NB4 (cell line): Measurements from ENCODE around the gene ZBTB7C.

Experiments used
- DNase-seq: peaks from one replicate; pipeline ENCODE4 v3.0.0; 2010; ENCODE audit warnings: low read depth
- H3K4me3 ChIP-seq: one replicate; pipeline ENCODE4 v1.5.1; 2011; ENCODE audit warnings: mild to moderate bottlenecking, low read depth, low read length, moderate library complexity
- CTCF ChIP-seq: IDR thresholded peaks from one replicate; pipeline ENCODE4 v1.5.1; 2012; ENCODE audit warnings: low read depth, low read length
- MAX ChIP-seq: IDR thresholded peaks from 2 replicates; pipeline ENCODE4 v1.6.1; 2011; ENCODE audit warnings: low read depth, low read length
- MYC ChIP-seq: IDR thresholded peaks from 2 replicates; pipeline ENCODE4 v1.6.1; 2011; ENCODE audit warnings: low read depth, low read length
- POLR2A ChIP-seq: IDR thresholded peaks from 2 replicates; pipeline ENCODE4 v1.6.1; 2011; ENCODE audit warnings: mild to moderate bottlenecking; ENCODE audit not compliant: insufficient read length; ENCODE audit errors: extremely low read depth

The ZBTB7C gene

GRCh38 chr18:48202350-48203260 is 206.6 kb downstream of the ZBTB7C start:
- TF ChIP-seq MAX (no peak), POLR2A (no peak)
- DNase-seq = no peak
- no peak overlapping the region for H3K4me3 ChIP-seq

- no peak for DNase-seq
- TF ChIP-seq POLR2A = no peak
- no peak for TF ChIP-seq MYC
- no peak for TF ChIP-seq MAX
- TF ChIP-seq CTCF = no peak
- no peak overlapping the region for H3K4me3 ChIP-seq
Observed at GRCh38 chr18:48202006-48202348, 207.2 kb downstream of the ZBTB7C start.

GRCh38 chr18:48201337-48202005 is 207.7 kb downstream of the ZBTB7C start:
- TF ChIP-seq MAX (no peak), POLR2A (no peak), MYC (no peak), CTCF (no peak)
- no peak overlapping the region for H3K4me3 ChIP-seq
- no peak for DNase-seq

GRCh38 chr18:48200631-48201336 is 208.4 kb downstream of the ZBTB7C start:
- no peak overlapping the region for H3K4me3 ChIP-seq
- DNase-seq = no peak
- no peak for TF ChIP-seq MAX

GRCh38 chr18:48199399-48199798 is 209.8 kb downstream of the ZBTB7C start:
- TF ChIP-seq CTCF = no peak
- no peak for DNase-seq
- H3K4me3 ChIP-seq = no peak overlapping the region

GRCh38 chr18:48197819-48198218 is 211.4 kb downstream of the ZBTB7C start:
- H3K4me3 ChIP-seq = no peak overlapping the region
- no peak for TF ChIP-seq MYC
- no peak for TF ChIP-seq POLR2A
- TF ChIP-seq MAX = no peak
- TF ChIP-seq CTCF = no peak

More at GRCh38 chr18:48197819-48198218, 211.4 kb downstream of the ZBTB7C start:
- DNase-seq = no peak
